Sigmoid colon (tissue), 4 donors: ENCODE data around the gene MDFI.

ENCODE experiments used
- CTCF ChIP-seq, 4 experiments: fragments of 450-650 bp in 3 of 4; fragments of 200-600 bp in 1 of 4; IDR thresholded peaks; one replicate each; pipeline ENCODE4 v1.5.1; 2016 to 2019; ENCODE audit warnings: antibody characterized with exemption in 4 of 4, mild to moderate bottlenecking in 3 of 4, moderate library complexity in 2 of 4
- EP300 ChIP-seq, 4 donors: sonication (generic); formaldehyde crosslinking; IDR thresholded peaks; one replicate each; pipeline ENCODE4 v1.6.1; 2017; ENCODE audit warnings: antibody characterized with exemption in 4 of 4
- POLR2A ChIP-seq, 2 donors: fragments of 450-650 bp; IDR thresholded peaks; one replicate each; pipeline ENCODE4 v1.6.1; 2016; ENCODE audit warnings: antibody characterized with exemption in 2 of 2, mild to moderate bottlenecking in 2 of 2, moderate library complexity in 2 of 2
- POLR2AphosphoS5 ChIP-seq, 4 donors: sonication (generic); formaldehyde crosslinking; IDR thresholded peaks; one replicate each; pipeline ENCODE4 v1.6.1; 2017; ENCODE audit warnings: antibody characterized with exemption in 4 of 4

GRCh38 chr6:41605649-41606048 lies 32.6 kb upstream of the MDFI start:
- no peak for TF ChIP-seq CTCF (IDR thresholded peaks at IDR 0.05)
- TF ChIP-seq EP300 (IDR thresholded peaks at IDR 0.05), result no peak
- TF ChIP-seq POLR2A (IDR thresholded peaks at IDR 0.05), result no peak
- TF ChIP-seq POLR2AphosphoS5 (IDR thresholded peaks at IDR 0.05), result no peak
